Panc1 (cell line): Measurements from ENCODE around the gene PHF14. TPM values are rescaled to one million over a fixed set of nuclear protein-coding genes. Genes with fewer than 3 reads are reported as not detected.

ENCODE experiments used
- ATAC-seq: fragments of 200-7000 bp; cut with Tn5 transposase; 2 replicates; pipeline ENCODE4 v1.9.1; 2020; ENCODE audit warnings: mild to moderate bottlenecking, moderate library complexity
- BruUV-seq: library from RNA; stranded (reverse); fragments of 400-500 nt; replicated peaks from 2 replicates; lab custom pipeline; 2021; lab: Mats Ljungman, UMichigan
- CTCF ChIA-PET: fragments of 300-600 bp; sonication (Branson Sonifier 250); formaldehyde crosslinking; loops from one replicate; lab custom pipeline; 2022; ENCODE audit warnings: antibody characterized with exemption; lab: Charles Lee
- POLR2A ChIA-PET: fragments of 300-600 bp; sonication (Branson Sonifier 250); formaldehyde crosslinking; loops from one replicate; lab custom pipeline; 2022; ENCODE audit warnings: antibody characterized with exemption; lab: Charles Lee
- DNase-seq: peaks from one replicate; pipeline ENCODE4 v3.0.0-alpha.2; 2010; ENCODE audit warnings: low read depth, low spot score
- H3K27ac ChIP-seq: 2 replicates; pipeline ENCODE4 v1.5.1; 2011; ENCODE audit warnings: mild to moderate bottlenecking, low read length, inconsistent platforms
- H3K27me3 ChIP-seq: fragments of 200-500 bp; sonication (Bioruptor generic); 2 replicates; pipeline ENCODE4 v1.6.0; 2014; ENCODE audit warnings: low read length, inconsistent platforms; ENCODE audit not compliant: control insufficient read depth, insufficient read depth
- H3K36me3 ChIP-seq: fragments of 200-500 bp; sonication (Bioruptor generic); 2 replicates; pipeline ENCODE4 v1.5.1; 2014; ENCODE audit warnings: inconsistent platforms, mild to moderate bottlenecking, low read length, moderate library complexity; ENCODE audit not compliant: control insufficient read depth, insufficient read depth
- H3K4me1 ChIP-seq: 2 replicates; pipeline ENCODE4 v1.5.1; 2011; ENCODE audit warnings: inconsistent platforms, mild to moderate bottlenecking, low read length, moderate library complexity; ENCODE audit not compliant: control insufficient read depth, insufficient read depth
- H3K4me3 ChIP-seq, 2 experiments: 2 replicates each; pipeline ENCODE4 v1.5.1; 2011 to 2012; ENCODE audit warnings: low read depth in 2 of 2, low read length in 2 of 2, mild to moderate bottlenecking in 2 of 2, inconsistent platforms in 1 of 2, moderate library complexity in 1 of 2
- H3K9me3 ChIP-seq: fragments of 200-500 bp; sonication (Bioruptor generic); 2 replicates; pipeline ENCODE4 v1.5.1; 2014; ENCODE audit warnings: low read depth, mild to moderate bottlenecking, inconsistent platforms, low read length, moderate library complexity; ENCODE audit not compliant: control insufficient read depth, insufficient read depth
- CTCF ChIP-seq: fragments of 450-650 bp; IDR thresholded peaks from 2 replicates; pipeline ENCODE4 v1.5.1; 2017; ENCODE audit warnings: mild to moderate bottlenecking
- POLR2AphosphoS5 ChIP-seq: IDR thresholded peaks from 2 replicates; pipeline ENCODE4 v1.6.1; 2012; ENCODE audit warnings: mild to moderate bottlenecking, low read depth, low read length, moderate library complexity
- SIN3A ChIP-seq: IDR thresholded peaks from 2 replicates; pipeline ENCODE4 v1.6.1; 2012; ENCODE audit warnings: low read depth, mild to moderate bottlenecking, low read length, moderate library complexity, borderline replicate concordance; ENCODE audit not compliant: insufficient read depth
- TCF7L2 ChIP-seq: IDR thresholded peaks from 2 replicates; pipeline ENCODE4 v1.6.1; 2011; ENCODE audit warnings: mild to moderate bottlenecking, low read depth, low read length, inconsistent platforms
- in situ Hi-C: cut with HindIII; loops from 2 replicates; pipeline ENCODE4 v1.10.0; 2016; ENCODE audit warnings: low sequenced_read_pairs, low pct_unique_long_range_greater_than_20kb
- intact Hi-C: fragments of 100-400 bp; cut with micrococcal nuclease; formaldehyde crosslinking; loops from one replicate; pipeline ENCODE4 v1.10.0; 2022; ENCODE audit not compliant: unreplicated experiment
- total RNA-seq: library from RNA; stranded (reverse); gene quantifications from one replicate; pipeline ENCODE4 v1.2.1, GENCODE V29; 2021; ENCODE audit not compliant: unreplicated experiment
- TF ChIP-seq, protein P1 (sequence below), 2 experiments: IDR thresholded peaks; 2 replicates each; pipeline ENCODE4 v1.6.1; 2011 to 2012; ENCODE audit warnings: low read depth in 2 of 2, control low read depth in 1 of 2, low read length in 1 of 2, mild to moderate bottlenecking in 1 of 2, moderate library complexity in 1 of 2; ENCODE audit not compliant: insufficient read depth in 1 of 2

Gene PHF14
- total RNA-seq, 1 experiment from 2014 or later, result 85.6 TPM

DNA sequence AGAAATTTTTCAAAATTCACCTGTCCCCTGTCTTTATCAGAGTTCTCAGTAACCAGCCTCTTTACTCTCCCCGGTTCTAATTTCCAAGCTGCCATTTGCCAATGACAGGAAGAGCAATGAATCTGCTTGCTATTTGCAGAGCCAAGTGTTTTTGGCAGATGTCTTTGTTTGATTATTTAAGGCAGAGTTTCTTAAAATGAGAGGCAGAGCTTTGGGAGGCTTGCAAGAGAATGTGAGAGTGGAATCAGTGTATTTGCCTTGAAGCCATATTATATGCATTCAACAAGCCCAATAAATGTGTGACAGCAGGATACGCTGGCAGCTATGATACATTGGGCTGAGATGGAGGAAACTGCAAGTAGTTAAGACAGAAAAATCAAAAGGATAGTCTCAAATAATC is 196.5 kb downstream of the PHF14 start:
- H3K9me3 ChIP-seq, result no peaks in the 10 kb centered on the region

DNA sequence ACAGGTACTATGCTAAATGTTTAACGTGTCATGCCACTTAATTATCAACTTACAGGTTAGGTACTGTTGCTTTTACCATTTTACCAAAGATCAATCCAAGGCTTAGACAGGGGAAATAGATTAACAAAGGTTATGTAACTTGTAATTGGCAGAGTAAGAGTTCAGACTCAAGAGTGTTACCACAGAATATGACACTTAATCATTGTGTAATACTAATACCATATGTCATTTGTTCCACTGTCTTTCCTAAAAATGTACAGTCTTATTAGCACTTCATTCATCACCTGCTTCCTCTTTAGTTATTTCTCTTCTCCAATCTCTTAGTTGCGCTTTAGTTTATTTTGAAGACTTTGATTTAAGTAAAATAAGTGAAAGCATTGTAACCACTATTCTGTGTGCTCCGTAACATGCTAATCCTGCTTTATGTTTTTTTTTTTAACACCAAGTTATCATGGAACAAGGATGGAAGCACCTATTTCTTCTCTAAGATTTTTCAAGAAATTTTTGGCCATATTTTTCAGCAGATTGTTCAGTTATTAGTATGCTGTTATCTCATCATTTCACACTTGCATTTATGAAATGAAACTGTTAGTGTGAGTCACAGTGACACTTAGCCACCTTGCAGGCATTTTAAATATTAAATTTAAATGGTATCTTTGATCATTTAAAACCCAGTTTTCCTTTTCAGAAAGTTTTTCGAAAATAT is 197.3 kb downstream of the PHF14 start:
- intact Hi-C loops, result no loop called here
- no peaks in the 10 kb centered on the region for H3K4me1 ChIP-seq
- H3K27me3 ChIP-seq, result no peaks in the 10 kb centered on the region
- DNase-seq (no peak), ATAC-seq (no peak)
- BruUV-seq, result no TSS peak
- CTCF ChIA-PET, result no interaction called here
- no peak for TF ChIP-seq CTCF
- no peak for TF ChIP-seq TCF7L2
- TF ChIP-seq SIN3A, result no peak
- TF ChIP-seq POLR2AphosphoS5, result no peak
- TF ChIP-seq, protein P1, sequence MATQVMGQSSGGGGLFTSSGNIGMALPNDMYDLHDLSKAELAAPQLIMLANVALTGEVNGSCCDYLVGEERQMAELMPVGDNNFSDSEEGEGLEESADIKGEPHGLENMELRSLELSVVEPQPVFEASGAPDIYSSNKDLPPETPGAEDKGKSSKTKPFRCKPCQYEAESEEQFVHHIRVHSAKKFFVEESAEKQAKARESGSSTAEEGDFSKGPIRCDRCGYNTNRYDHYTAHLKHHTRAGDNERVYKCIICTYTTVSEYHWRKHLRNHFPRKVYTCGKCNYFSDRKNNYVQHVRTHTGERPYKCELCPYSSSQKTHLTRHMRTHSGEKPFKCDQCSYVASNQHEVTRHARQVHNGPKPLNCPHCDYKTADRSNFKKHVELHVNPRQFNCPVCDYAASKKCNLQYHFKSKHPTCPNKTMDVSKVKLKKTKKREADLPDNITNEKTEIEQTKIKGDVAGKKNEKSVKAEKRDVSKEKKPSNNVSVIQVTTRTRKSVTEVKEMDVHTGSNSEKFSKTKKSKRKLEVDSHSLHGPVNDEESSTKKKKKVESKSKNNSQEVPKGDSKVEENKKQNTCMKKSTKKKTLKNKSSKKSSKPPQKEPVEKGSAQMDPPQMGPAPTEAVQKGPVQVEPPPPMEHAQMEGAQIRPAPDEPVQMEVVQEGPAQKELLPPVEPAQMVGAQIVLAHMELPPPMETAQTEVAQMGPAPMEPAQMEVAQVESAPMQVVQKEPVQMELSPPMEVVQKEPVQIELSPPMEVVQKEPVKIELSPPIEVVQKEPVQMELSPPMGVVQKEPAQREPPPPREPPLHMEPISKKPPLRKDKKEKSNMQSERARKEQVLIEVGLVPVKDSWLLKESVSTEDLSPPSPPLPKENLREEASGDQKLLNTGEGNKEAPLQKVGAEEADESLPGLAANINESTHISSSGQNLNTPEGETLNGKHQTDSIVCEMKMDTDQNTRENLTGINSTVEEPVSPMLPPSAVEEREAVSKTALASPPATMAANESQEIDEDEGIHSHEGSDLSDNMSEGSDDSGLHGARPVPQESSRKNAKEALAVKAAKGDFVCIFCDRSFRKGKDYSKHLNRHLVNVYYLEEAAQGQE (IDR thresholded peaks at IDR 0.05; ENCODE audit: insufficient read depth in 1 of 2, low read depth in 2 of 2, low read length in 1 of 2), result no peak
- peaks cover 2% of the 10 kb centered on the region; the same call in 1 of the 2 replicates for H3K36me3 ChIP-seq
- in situ Hi-C loops, result no loop called here
- POLR2A ChIA-PET, result no interaction called here
- no peak overlapping the region for H3K27ac ChIP-seq
- no peak overlapping the region for H3K4me3 ChIP-seq
- no peaks in the 10 kb centered on the region for H3K9me3 ChIP-seq

More for the DNA sequence above, 196.5 kb downstream of the PHF14 start:
- no peak overlapping the region for H3K4me3 ChIP-seq
- intact Hi-C loops (no loop called here), in situ Hi-C loops (no loop called here)
- TF ChIP-seq TCF7L2 (no peak), CTCF (no peak), SIN3A (no peak), POLR2AphosphoS5 (no peak)
- TF ChIP-seq, protein P1 (IDR thresholded peaks at IDR 0.05; ENCODE audit: insufficient read depth in 1 of 2, low read depth in 2 of 2, low read length in 1 of 2), result no peak
- no TSS peak for BruUV-seq
- CTCF ChIA-PET, result no interaction called here
- DNase-seq, result no peak
- no peak for ATAC-seq
- no peak overlapping the region for H3K27ac ChIP-seq
- H3K27me3 ChIP-seq, result no peaks in the 10 kb centered on the region
- peaks cover 2% of the 10 kb centered on the region; the same call in 1 of the 2 replicates for H3K36me3 ChIP-seq
- no peaks in the 10 kb centered on the region for H3K4me1 ChIP-seq
- POLR2A ChIA-PET, result no interaction called here
